Measurements from ENCODE around the gene PRPF38A.

The PRPF38A gene

DNA sequence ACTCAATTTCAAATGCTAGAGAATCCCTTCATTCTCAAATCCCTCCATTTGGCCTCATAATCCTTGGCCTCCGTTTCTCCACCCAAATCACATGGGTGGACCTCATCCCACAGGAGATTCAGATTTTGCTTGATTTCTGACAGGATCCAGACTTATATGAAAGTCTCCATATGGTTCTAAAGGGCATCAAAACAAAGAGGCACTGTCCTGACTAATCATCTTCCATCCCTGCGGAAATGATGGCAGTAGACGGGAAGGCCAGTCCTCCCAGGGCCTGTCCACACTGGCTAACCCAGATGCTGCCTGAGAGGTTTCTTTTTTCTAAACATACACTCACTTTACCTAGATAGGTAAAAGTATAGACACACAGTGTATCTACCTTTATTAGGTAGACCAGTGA, 19.0 kb upstream of the PRPF38A start:
- ChIA-PET POLR2A (no interaction called here), CTCF (no interaction called here)
- no peak for DNase-seq (ENCODE audit: extremely low spot score)
- TF ChIP-seq HDGF (IDR thresholded peaks at IDR 0.05; ENCODE audit: borderline replicate concordance): no peak
- no peak for TF ChIP-seq L3MBTL2 (conservative IDR thresholded peaks at IDR 0.05)
- TF ChIP-seq FOXM1 (IDR thresholded peaks at IDR 0.05; ENCODE audit: borderline replicate concordance): no peak
- no peak for TF ChIP-seq ELF4 (IDR thresholded peaks at IDR 0.05)
- TF ChIP-seq FOXA1 (IDR thresholded peaks at IDR 0.05): no peak

DNA sequence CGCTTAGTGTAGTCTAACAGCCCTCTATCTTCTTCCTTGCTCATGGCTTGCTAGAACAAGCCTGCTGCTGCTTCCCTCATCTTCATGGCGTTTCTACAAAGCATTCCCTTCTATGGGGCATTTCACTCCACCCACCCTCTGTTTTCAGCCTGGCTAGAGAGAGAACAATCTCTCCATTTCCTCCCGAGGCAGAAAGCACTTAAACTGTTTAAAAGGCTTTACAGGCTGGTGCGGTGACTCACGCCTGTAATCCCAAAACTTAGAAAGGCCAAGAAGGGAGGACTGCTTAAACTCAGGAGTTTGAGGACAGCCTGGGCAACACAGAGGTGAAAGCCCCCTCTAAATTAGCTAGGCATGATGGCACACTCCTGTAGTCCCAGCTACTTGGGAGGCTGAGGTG, 17.9 kb upstream of the PRPF38A start:
- DNase-seq (ENCODE audit: extremely low spot score): no peak
- ChIA-PET CTCF (no interaction called here), POLR2A (no interaction called here)
- TF ChIP-seq ZNF384 (IDR thresholded peaks at IDR 0.05): no peak
- no peak for TF ChIP-seq SP1 (IDR thresholded peaks at IDR 0.05)
- TF ChIP-seq PKNOX1 (IDR thresholded peaks at IDR 0.05): no peak
- no peak for TF ChIP-seq FOXA1 (IDR thresholded peaks at IDR 0.05)
- TF ChIP-seq HDGF (IDR thresholded peaks at IDR 0.05; ENCODE audit: borderline replicate concordance): no peak
- no peak for TF ChIP-seq FOXM1 (IDR thresholded peaks at IDR 0.05; ENCODE audit: borderline replicate concordance)
- no peak for TF ChIP-seq ELF4 (IDR thresholded peaks at IDR 0.05)
- no peak for TF ChIP-seq LEF1 (IDR thresholded peaks at IDR 0.05; ENCODE audit: borderline replicate concordance)
- no peak for TF ChIP-seq L3MBTL2 (conservative IDR thresholded peaks at IDR 0.05)
- TF ChIP-seq ARNT (IDR thresholded peaks at IDR 0.05): no peak
- no peak for TF ChIP-seq BHLHE40 (IDR thresholded peaks at IDR 0.05; ENCODE audit: borderline replicate concordance)
- TF ChIP-seq FOXK2 (IDR thresholded peaks at IDR 0.05): no peak

GRCh38 chr1:52393174-52393573, 11.2 kb upstream of the PRPF38A start:
- TF ChIP-seq TARDBP (IDR thresholded peaks at IDR 0.05) (no peak), FOXK2 (IDR thresholded peaks at IDR 0.05) (no peak), FOXM1 (IDR thresholded peaks at IDR 0.05; ENCODE audit: borderline replicate concordance) (no peak), SUZ12 (IDR thresholded peaks at IDR 0.05) (no peak), ELF4 (IDR thresholded peaks at IDR 0.05) (no peak), ZNF384 (IDR thresholded peaks at IDR 0.05) (no peak), CTBP1 (IDR thresholded peaks at IDR 0.05; ENCODE audit: borderline replicate concordance) (no peak), LEF1 (IDR thresholded peaks at IDR 0.05; ENCODE audit: borderline replicate concordance) (no peak), NFRKB (IDR thresholded peaks at IDR 0.05) (no peak), BHLHE40 (IDR thresholded peaks at IDR 0.05; ENCODE audit: borderline replicate concordance) (no peak), L3MBTL2 (conservative IDR thresholded peaks at IDR 0.05) (no peak)
- no peak for DNase-seq (ENCODE audit: extremely low spot score)
- ChIA-PET POLR2A (interaction anchor here (0.6 to 3.5 kb wide), 2 partner anchors 10 to 19 kb away, joined by 3 to 18 read pairs; partner anchors contain the start of genes ORC1 and PRPF38A), CTCF (interaction anchor here (0.7 kb wide), 1 partner anchor 490 kb away, joined by 3 read pairs; no protein-coding TSS in a partner anchor)

DNA sequence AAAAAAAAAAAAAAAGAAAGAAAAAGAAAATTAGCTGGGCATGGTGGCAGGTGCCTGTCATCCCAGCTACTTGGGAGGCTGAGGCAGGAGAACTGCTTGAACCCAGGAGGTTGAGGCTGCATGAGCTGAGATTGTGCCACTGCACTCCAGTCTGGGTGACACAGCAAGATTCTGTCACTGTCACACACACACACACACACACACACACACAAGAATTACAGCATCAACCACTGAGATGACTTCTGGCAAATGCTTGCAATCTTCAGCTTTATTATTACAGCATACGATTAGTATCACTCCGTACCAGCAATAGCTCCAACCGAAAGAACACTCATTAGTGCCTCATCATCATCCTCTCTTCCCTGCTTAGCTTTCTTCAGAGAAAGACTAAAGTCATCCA, 4.8 kb upstream of the PRPF38A start:
- ChIA-PET POLR2A (no interaction called here), CTCF (no interaction called here)
- TF ChIP-seq NFRKB (IDR thresholded peaks at IDR 0.05): no peak
- TF ChIP-seq ELF4 (IDR thresholded peaks at IDR 0.05): no peak
- no peak for TF ChIP-seq ARNT (IDR thresholded peaks at IDR 0.05)
- no peak for TF ChIP-seq FOXA1 (IDR thresholded peaks at IDR 0.05)
- no peak for TF ChIP-seq FOXK2 (IDR thresholded peaks at IDR 0.05)
- no peak for TF ChIP-seq BHLHE40 (IDR thresholded peaks at IDR 0.05; ENCODE audit: borderline replicate concordance)
- TF ChIP-seq LEF1 (IDR thresholded peaks at IDR 0.05; ENCODE audit: borderline replicate concordance): no peak
- no peak for TF ChIP-seq SUZ12 (IDR thresholded peaks at IDR 0.05)
- no peak for TF ChIP-seq TARDBP (IDR thresholded peaks at IDR 0.05)
- no peak for TF ChIP-seq PKNOX1 (IDR thresholded peaks at IDR 0.05)
- TF ChIP-seq L3MBTL2 (conservative IDR thresholded peaks at IDR 0.05): no peak
- no peak for TF ChIP-seq SP1 (IDR thresholded peaks at IDR 0.05)
- TF ChIP-seq FOXM1 (IDR thresholded peaks at IDR 0.05; ENCODE audit: borderline replicate concordance): no peak
- no peak for TF ChIP-seq CTBP1 (IDR thresholded peaks at IDR 0.05; ENCODE audit: borderline replicate concordance)
- no peak for DNase-seq (ENCODE audit: extremely low spot score)

GRCh38 chr1:52400131-52400530, 4.3 kb upstream of the PRPF38A start:
- CTCF ChIA-PET: no interaction called here
- no peak for TF ChIP-seq NFRKB (IDR thresholded peaks at IDR 0.05)
- TF ChIP-seq FOXM1 (IDR thresholded peaks at IDR 0.05; ENCODE audit: borderline replicate concordance): no peak
- no peak for TF ChIP-seq LEF1 (IDR thresholded peaks at IDR 0.05; ENCODE audit: borderline replicate concordance)
- TF ChIP-seq CTBP1 (IDR thresholded peaks at IDR 0.05; ENCODE audit: borderline replicate concordance): no peak
- no peak for TF ChIP-seq ARNT (IDR thresholded peaks at IDR 0.05)
- no peak for TF ChIP-seq L3MBTL2 (conservative IDR thresholded peaks at IDR 0.05)
- no peak for TF ChIP-seq FOXA1 (IDR thresholded peaks at IDR 0.05)
- TF ChIP-seq HDGF (IDR thresholded peaks at IDR 0.05; ENCODE audit: borderline replicate concordance): no peak
- TF ChIP-seq SP1 (IDR thresholded peaks at IDR 0.05): no peak
- TF ChIP-seq BHLHE40 (IDR thresholded peaks at IDR 0.05; ENCODE audit: borderline replicate concordance): no peak
- TF ChIP-seq SUZ12 (IDR thresholded peaks at IDR 0.05): no peak
- no peak for TF ChIP-seq ZNF384 (IDR thresholded peaks at IDR 0.05)
- POLR2A ChIA-PET: no interaction called here
- no peak for DNase-seq (ENCODE audit: extremely low spot score)

GRCh38 chr1:52402860-52403240, 1.6 kb upstream of the PRPF38A start:
- TF ChIP-seq FOXM1 (IDR thresholded peaks at IDR 0.05; ENCODE audit: borderline replicate concordance): no peak
- no peak for TF ChIP-seq BHLHE40 (IDR thresholded peaks at IDR 0.05; ENCODE audit: borderline replicate concordance)
- TF ChIP-seq LEF1 (IDR thresholded peaks at IDR 0.05; ENCODE audit: borderline replicate concordance): no peak
- no peak for TF ChIP-seq ZNF384 (IDR thresholded peaks at IDR 0.05)
- no peak for TF ChIP-seq HDGF (IDR thresholded peaks at IDR 0.05; ENCODE audit: borderline replicate concordance)
- no peak for TF ChIP-seq PKNOX1 (IDR thresholded peaks at IDR 0.05)
- TF ChIP-seq ARNT (IDR thresholded peaks at IDR 0.05): no peak
- TF ChIP-seq CTBP1 (IDR thresholded peaks at IDR 0.05; ENCODE audit: borderline replicate concordance): no peak
- POLR2A ChIA-PET: interaction anchor here (2.3 kb wide), 1 partner anchor 8 kb away, joined by 18 read pairs; no protein-coding TSS in a partner anchor
- no peak for DNase-seq (ENCODE audit: extremely low spot score)
- CTCF ChIA-PET: no interaction called here
